HG02642 (cell line): ENCODE measurements around the gene TM6SF1.
"Not testable (repeated sequence)": the region's sequence is repeated elsewhere in the genome, so short reads cannot be mapped to it uniquely, and the experiment has no call there.

Experiments used
- ATAC-seq: cut with Tn5 transposase; IDR thresholded peaks from one replicate; pipeline ENCODE4 v1.9.1; 2021; ENCODE audit warnings: mild to moderate bottlenecking; ENCODE audit not compliant: unreplicated experiment, poor library complexity

The TM6SF1 gene

GRCh38 chr15:83166830-83167229 is 59.4 kb downstream of the TM6SF1 start:
- no peak for ATAC-seq

DNA sequence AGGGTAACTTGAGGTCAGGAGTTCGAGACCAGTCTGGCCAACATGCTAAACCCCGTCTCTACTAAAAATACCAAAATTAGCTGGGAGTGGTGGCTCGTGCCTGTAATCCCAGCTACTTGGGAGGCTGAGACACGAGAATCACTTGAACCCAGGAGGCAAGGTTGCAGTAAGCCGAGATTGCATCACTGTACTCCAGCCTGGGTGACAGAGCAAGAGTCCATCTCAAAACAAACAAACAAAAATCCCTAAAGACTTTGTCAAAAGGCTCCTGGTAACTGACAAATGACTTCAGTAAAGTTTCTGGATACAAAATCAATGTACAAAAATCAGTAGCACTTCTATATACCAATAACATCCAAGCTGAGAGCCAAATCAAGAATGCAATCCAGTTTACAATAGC is 62.1 kb downstream of the TM6SF1 start:
- ATAC-seq, result not testable (repeated sequence)

GRCh38 chr15:83170474-83171165 is 63.2 kb downstream of the TM6SF1 start:
- no peak for ATAC-seq

DNA sequence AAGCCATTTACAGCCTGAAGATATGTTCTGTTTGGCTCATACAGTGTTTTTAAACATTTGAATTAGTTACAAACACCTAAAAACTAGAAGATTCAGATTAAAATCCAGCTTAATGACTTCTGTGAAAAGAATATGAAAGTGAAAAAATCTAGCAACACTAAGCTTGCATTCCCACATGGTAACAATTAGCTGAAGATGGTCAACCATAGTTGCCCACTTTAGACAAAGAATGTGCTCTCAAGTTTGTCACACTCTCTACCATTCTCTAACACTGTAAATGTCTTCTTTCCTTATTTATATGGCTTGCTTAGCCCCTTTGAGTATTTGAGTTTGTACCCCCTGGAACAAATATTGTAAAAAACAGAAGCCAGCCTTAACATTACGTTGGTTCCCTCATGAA is 67.4 kb downstream of the TM6SF1 start:
- ATAC-seq, result no peak

- no peak for ATAC-seq
Observed at GRCh38 chr15:83178390-83178789, 70.9 kb downstream of the TM6SF1 start.

- no peak for ATAC-seq
Observed at GRCh38 chr15:83178869-83179325, 71.5 kb downstream of the TM6SF1 start.

- no peak for ATAC-seq
Observed at GRCh38 chr15:83185561-83185960, 78.1 kb downstream of the TM6SF1 start.
